H1 (cell line): ENCODE data around the gene CPLX1. TPM values are rescaled to one million over a fixed set of nuclear protein-coding genes. Genes with fewer than 3 reads are reported as not detected.

ENCODE experiments used
- CTCF ChIA-PET: fragments of 300-600 bp; sonication (Branson Sonifier 250); formaldehyde crosslinking; loops from one replicate; lab custom pipeline; 2021; ENCODE audit not compliant: partially characterized antibody; lab: Charles Lee
- POLR2A ChIA-PET: fragments of 300-600 bp; sonication (Branson Sonifier 250); formaldehyde crosslinking; loops from one replicate; lab custom pipeline; 2021; ENCODE audit warnings: inconsistent platforms; ENCODE audit not compliant: partially characterized antibody; lab: Charles Lee
- DNase-seq, 2 experiments: peaks; one replicate each; pipeline versions ENCODE4 v3.0.0 to v3.0.0-alpha.2; 2010 to 2022; ENCODE audit warnings: low spot score in 2 of 2, low read depth in 1 of 2, mixed read lengths in 1 of 2
- FAIRE-seq: peaks from 2 replicates; lab custom pipeline; 2011; peaks lifted over from hg19 to GRCh38; lab: Jason Lieb, UNC
- H2AFZ ChIP-seq: 2 replicates; pipeline ENCODE4 v1.8.1; 2012; ENCODE audit warnings: low read length, inconsistent platforms
- H2AK5ac ChIP-seq: 2 replicates; pipeline ENCODE4 v1.6.1; 2013; ENCODE audit warnings: low read depth, low read length
- H2BK120ac ChIP-seq: replicated peaks from 2 replicates; pipeline ENCODE3; 2013; ENCODE audit warnings: low read depth, low read length, inconsistent platforms
- H2BK12ac ChIP-seq: 2 replicates; pipeline ENCODE4 v1.6.1; 2013; ENCODE audit warnings: low read depth, low read length
- H2BK15ac ChIP-seq: 2 replicates; pipeline ENCODE4 v1.6.1; 2013; ENCODE audit warnings: low read length
- H2BK20ac ChIP-seq: 2 replicates; pipeline ENCODE4 v1.6.1; 2013; ENCODE audit warnings: low read length
- H2BK5ac ChIP-seq: 2 replicates; pipeline ENCODE4 v1.6.1; 2013; ENCODE audit warnings: low read depth, low read length
- H3K14ac ChIP-seq: 2 replicates; pipeline ENCODE4 v1.6.1; 2013; ENCODE audit warnings: inconsistent platforms; ENCODE audit not compliant: insufficient read length
- H3K18ac ChIP-seq: 2 replicates; pipeline ENCODE4 v1.6.1; 2013; ENCODE audit warnings: low read length; ENCODE audit errors: extremely low read depth
- H3K23ac ChIP-seq: 2 replicates; pipeline ENCODE4 v1.6.1; 2013; ENCODE audit warnings: inconsistent platforms; ENCODE audit not compliant: insufficient read length
- H3K23me2 ChIP-seq: 2 replicates; pipeline ENCODE4 v1.6.1; 2013; ENCODE audit warnings: low read depth, low read length
- H3K27ac ChIP-seq: 2 replicates; pipeline ENCODE4 v1.6.1; 2011; ENCODE audit warnings: low read depth, low read length, inconsistent platforms
- H3K27me3 ChIP-seq, 4 experiments: replicated peaks in 1 of 4; 1 replicate in 1 of 4; 2 replicates in 3 of 4; pipeline versions ENCODE4 v1.6.1 to v1.8.1; 2011 to 2013; ENCODE audit warnings: low read length in 3 of 4, mild to moderate bottlenecking in 3 of 4, inconsistent platforms in 2 of 4, mixed read lengths in 2 of 4, moderate library complexity in 1 of 4; ENCODE audit not compliant: control insufficient read depth in 3 of 4, insufficient read depth in 3 of 4; ENCODE audit errors: extremely low read depth in 1 of 4
- H3K36me3 ChIP-seq, 4 experiments: 2 replicates each; pipeline versions ENCODE4 v1.6.1 to v1.8.1; 2011 to 2013; ENCODE audit warnings: mild to moderate bottlenecking in 4 of 4, low read length in 3 of 4, moderate library complexity in 2 of 4, control low read depth in 1 of 4, inconsistent platforms in 1 of 4; ENCODE audit not compliant: insufficient read depth in 4 of 4, control insufficient read depth in 2 of 4
- H3K4ac ChIP-seq: replicated peaks from 2 replicates; pipeline ENCODE3; 2013; ENCODE audit warnings: low read length, low read depth, mixed read lengths, inconsistent platforms; ENCODE audit not compliant: insufficient read length
- H3K4me1 ChIP-seq, 4 experiments: replicated peaks in 1 of 4; 1 replicate in 1 of 4; 2 replicates in 3 of 4; pipeline versions ENCODE4 v1.6.1 to v1.8.1; 2011 to 2013; ENCODE audit warnings: low read length in 3 of 4, inconsistent platforms in 2 of 4, mixed read lengths in 1 of 4; ENCODE audit not compliant: insufficient read depth in 4 of 4, control insufficient read depth in 3 of 4
- H3K4me2 ChIP-seq, 2 experiments: 2 replicates each; pipeline versions ENCODE4 v1.6.1 to v1.8.1; 2011 to 2013; ENCODE audit warnings: low read depth in 2 of 2, low read length in 2 of 2, control low read depth in 1 of 2, inconsistent platforms in 1 of 2, mild to moderate bottlenecking in 1 of 2; ENCODE audit not compliant: insufficient read depth in 1 of 2
- H3K4me3 ChIP-seq, 4 experiments: fragments of 200-600, 300-600 bp in 1 of 4; sonication (generic), shearing (Covaris generic), sonication (Bioruptor Twin) in 1 of 4; 2 replicates each; pipeline versions ENCODE4 v1.5.1 to v1.8.1; 2011 to 2016; ENCODE audit warnings: low read length in 4 of 4, low read depth in 3 of 4, control low read depth in 2 of 4, inconsistent platforms in 2 of 4, mild to moderate bottlenecking in 2 of 4, mixed read lengths in 1 of 4, moderate library complexity in 1 of 4; ENCODE audit not compliant: insufficient read depth in 2 of 4; ENCODE audit errors: extremely low read depth in 1 of 4
- H3K56ac ChIP-seq: replicated peaks from 2 replicates; pipeline ENCODE3; 2013; ENCODE audit warnings: low read depth, mild to moderate bottlenecking, mixed read lengths, low read length, inconsistent platforms; ENCODE audit not compliant: insufficient read length
- H3K79me1 ChIP-seq: 2 replicates; pipeline ENCODE4 v1.6.1; 2013; ENCODE audit warnings: low read depth, low read length, control low read depth
- H3K79me2 ChIP-seq, 2 experiments: 2 replicates each; pipeline versions ENCODE4 v1.6.1 to v1.8.1; 2012 to 2013; ENCODE audit warnings: low read length in 2 of 2, mild to moderate bottlenecking in 2 of 2, inconsistent platforms in 1 of 2; ENCODE audit not compliant: insufficient read depth in 2 of 2, control insufficient read depth in 1 of 2
- H3K9ac ChIP-seq, 4 experiments: replicated peaks in 1 of 4; 1 replicate in 1 of 4; 2 replicates in 3 of 4; pipeline versions ENCODE4 v1.6.1 to v1.8.1; 2011 to 2013; ENCODE audit warnings: low read depth in 3 of 4, low read length in 3 of 4, control low read depth in 2 of 4, mild to moderate bottlenecking in 2 of 4, moderate library complexity in 2 of 4, inconsistent platforms in 1 of 4; ENCODE audit errors: extremely low read depth in 1 of 4
- H3K9me3 ChIP-seq, 2 experiments: 2 replicates each; pipeline versions ENCODE4 v1.6.1 to v1.8.1; 2012 to 2013; ENCODE audit warnings: mild to moderate bottlenecking in 2 of 2, moderate library complexity in 2 of 2, control low read depth in 1 of 2, inconsistent platforms in 1 of 2, low read depth in 1 of 2, low read length in 1 of 2, mixed read lengths in 1 of 2; ENCODE audit not compliant: insufficient read depth in 2 of 2
- H4K20me1 ChIP-seq, 2 experiments: replicated peaks in 1 of 2; 2 replicates each; pipeline versions ENCODE3 to v1.8.1; 2011 to 2013; ENCODE audit warnings: inconsistent platforms in 2 of 2, low read length in 2 of 2, mild to moderate bottlenecking in 1 of 2; ENCODE audit not compliant: insufficient read depth in 2 of 2, control insufficient read depth in 1 of 2
- H4K5ac ChIP-seq: 2 replicates; pipeline ENCODE4 v1.6.1; 2013; ENCODE audit warnings: low read length, low read depth, mixed read lengths, inconsistent platforms; ENCODE audit not compliant: insufficient read length
- H4K8ac ChIP-seq: 2 replicates; pipeline ENCODE4 v1.8.0; 2013; ENCODE audit warnings: mild to moderate bottlenecking, moderate library complexity, low read length, inconsistent platforms; ENCODE audit not compliant: insufficient read depth; ENCODE audit errors: extremely low read depth
- H4K91ac ChIP-seq: replicated peaks from 2 replicates; pipeline ENCODE3; 2013; ENCODE audit warnings: low read length, mixed read lengths, inconsistent platforms; ENCODE audit not compliant: insufficient read length
- CHD2 ChIP-seq: IDR thresholded peaks from 2 replicates; pipeline ENCODE4 v1.6.1; 2012; ENCODE audit warnings: low read length, improper control_type of control experiment
- CTBP2 ChIP-seq: IDR thresholded peaks from 2 replicates; pipeline ENCODE4 v1.7.0; 2011; ENCODE audit warnings: borderline replicate concordance, mild to moderate bottlenecking, moderate library complexity, mixed read lengths, low read length; ENCODE audit not compliant: insufficient read depth, insufficient read length
- FOSL1 ChIP-seq: IDR thresholded peaks from 2 replicates; pipeline ENCODE4 v1.6.1; 2011; ENCODE audit warnings: mild to moderate bottlenecking, low read depth, low read length, moderate library complexity; ENCODE audit not compliant: insufficient read depth
- GTF2F1 ChIP-seq: IDR thresholded peaks from 2 replicates; pipeline ENCODE4 v1.6.1; 2012; ENCODE audit warnings: low read depth, low read length, improper control_type of control experiment, borderline replicate concordance
- JUN ChIP-seq: IDR thresholded peaks from 2 replicates; pipeline ENCODE4 v1.6.1; 2011; ENCODE audit warnings: low read depth, mild to moderate bottlenecking, improper control_type of control experiment, low read length
- KDM4A ChIP-seq: IDR thresholded peaks from one replicate; pipeline ENCODE4 v1.7.1; 2012; ENCODE audit warnings: low read depth, mild to moderate bottlenecking, moderate library complexity, low read length, inconsistent platforms; ENCODE audit not compliant: severe bottlenecking
- RNF2 ChIP-seq: fragments of 200-900, 300-1000 bp; sonication (generic); IDR thresholded peaks from 2 replicates; pipeline ENCODE4 v1.7.1; 2016; ENCODE audit warnings: borderline replicate concordance, low read depth, mild to moderate bottlenecking, antibody characterized with exemption, low read length; ENCODE audit not compliant: poor library complexity, severe bottlenecking; ENCODE audit errors: missing control alignments
- SP1 ChIP-seq: IDR thresholded peaks from 2 replicates; pipeline ENCODE4 v1.6.1; 2011; ENCODE audit warnings: low read depth, low read length
- SP2 ChIP-seq: IDR thresholded peaks from 2 replicates; pipeline ENCODE4 v1.6.1; 2012; ENCODE audit warnings: mild to moderate bottlenecking, low read length, inconsistent platforms
- TAF7 ChIP-seq: optimal IDR thresholded peaks from 2 replicates; pipeline ENCODE3; 2011; ENCODE audit warnings: low read depth, mild to moderate bottlenecking, inconsistent platforms, low read length, moderate library complexity, borderline replicate concordance
- ZNF274 ChIP-seq: IDR thresholded peaks from 2 replicates; pipeline ENCODE4 v1.7.0; 2012; ENCODE audit warnings: low read length, borderline replicate concordance; ENCODE audit errors: extremely low read depth
- WGBS, 2 experiments: shearing (Covaris generic) in 1 of 2; methylation state at CpG; one replicate each; pipeline versions ENCODE4 v1.1.6 to v1.1.7; 2013 to 2015; ENCODE audit warnings: low lambda C conversion rate in 2 of 2, mixed read lengths in 2 of 2, inconsistent platforms in 1 of 2, low coverage in 1 of 2, missing lambda C conversion rate in 1 of 2; ENCODE audit not compliant: insufficient replicate concordance in 2 of 2, insufficient coverage in 1 of 2, insufficient read length in 1 of 2; ENCODE audit errors: extremely low coverage in 1 of 2, missing lambda C conversion rate in 1 of 2; 5-methylcytosine and 5-hydroxymethylcytosine counted together
- polyA plus RNA-seq, 7 experiments: library from polyadenylated mRNA; depleted of rRNA in 3 of 7; stranded (reverse) in 5 of 7; unstranded in 2 of 7; fragments of >200 nt in 5 of 7; fragments of 200-250 nt in 2 of 7; gene quantifications; 1 replicate in 5 of 7; 2 replicates in 1 of 7; 4 replicates in 1 of 7; pipeline versions ENCODE4 v1.2.1 to v1.2.3, GENCODE V29; 2011 to 2013; ENCODE audit warnings: missing spikeins in 2 of 7, mixed read lengths in 2 of 7
- total RNA-seq: library from RNA; stranded (reverse); fragmentation: NEBNext Ultra II Directional; extraction: Animal tissue kit (Norgen Biotek cat#: 25700); gene quantifications from 2 replicates; pipeline ENCODE4 v1.2.1, GENCODE V29; 2021

The CPLX1 gene
- total and polyA plus RNA-seq, 2 of the 8 experiments (the other 6 are each of a cell fraction or from before 2014, with no cell fraction given), result 0.32 to 0.56 TPM

DNA sequence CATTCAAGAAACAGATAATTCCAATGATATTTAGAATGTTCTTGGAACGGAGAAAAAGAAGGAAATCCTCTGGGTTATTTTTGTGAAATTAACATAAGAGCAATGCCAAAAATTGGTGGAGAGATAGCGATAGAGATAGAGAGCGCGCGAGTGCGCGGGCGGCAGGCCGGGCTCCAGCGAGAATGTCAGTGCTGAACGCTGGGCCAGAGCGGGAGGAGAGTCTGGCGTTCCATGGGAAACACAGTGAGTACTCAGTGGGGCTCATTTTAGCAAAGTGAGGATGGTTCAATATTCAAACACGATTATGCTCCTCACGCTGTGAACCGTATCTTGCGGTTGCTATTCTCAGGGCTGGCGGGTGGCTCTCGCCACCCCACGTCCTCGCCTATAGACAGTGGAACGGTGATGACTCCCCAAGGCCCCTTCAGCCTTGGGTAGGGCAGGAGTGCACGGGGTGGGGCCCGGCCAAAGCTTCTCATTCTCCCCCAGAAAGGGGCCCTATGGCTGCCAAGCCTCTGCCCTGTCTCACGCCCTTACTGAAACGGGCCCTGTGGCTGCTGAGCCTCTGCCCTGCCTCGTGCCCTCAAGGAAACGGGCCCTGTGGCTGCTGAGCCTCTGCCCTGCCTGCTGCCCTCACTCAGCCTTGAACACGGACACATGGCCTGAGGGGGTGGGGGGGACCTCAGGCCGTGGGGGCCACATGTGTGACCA lies 16.9 kb downstream of the CPLX1 start:
- no peaks in the 10 kb centered on the region for H3K23me2 ChIP-seq
- no peaks in the 10 kb centered on the region for H3K4me1 ChIP-seq
- H4K91ac ChIP-seq, result no peak overlapping the region
- CTCF ChIA-PET, result no interaction called here
- FAIRE-seq (no peak), DNase-seq (no peak)
- H2BK5ac ChIP-seq, result no peak overlapping the region
- no peak overlapping the region for H2AK5ac ChIP-seq
- peaks cover 7 to 53% (median 37%) of the 10 kb centered on the region in 4 experiments for H3K27me3 ChIP-seq
- no peak overlapping the region for H2BK120ac ChIP-seq
- no peaks in the 10 kb centered on the region; the same call in 1 of the 2 replicates for H3K79me1 ChIP-seq
- H4K20me1 ChIP-seq, result no peaks in the 10 kb centered on the region
- H3K79me2 ChIP-seq, result no peaks in the 10 kb centered on the region
- H3K27ac ChIP-seq, result no peak overlapping the region
- no peak overlapping the region for H2BK12ac ChIP-seq
- no peak overlapping the region for H3K9ac ChIP-seq
- H4K8ac ChIP-seq, result no peak overlapping the region
- no peak overlapping the region for H3K4ac ChIP-seq
- no peak overlapping the region for H3K4me2 ChIP-seq
- no peak overlapping the region for H2AFZ ChIP-seq
- H3K18ac ChIP-seq, result no peak overlapping the region
- H3K23ac ChIP-seq, result no peak overlapping the region
- H3K14ac ChIP-seq, result no peak overlapping the region
- no peak overlapping the region for H3K4me3 ChIP-seq
- H2BK20ac ChIP-seq, result no peak overlapping the region
- H3K36me3 ChIP-seq, result no peaks in the 10 kb centered on the region
- 89 to 100% methylated on average over 5 to 28 of the region's 30 CpGs for WGBS, 2 experiments
- H3K56ac ChIP-seq, result no peak overlapping the region
- H4K5ac ChIP-seq, result no peak overlapping the region
- POLR2A ChIA-PET, result interaction anchor here (1.0 kb wide), 1 partner anchor 14 kb away, joined by 3 read pairs; no protein-coding TSS in a partner anchor
- H2BK15ac ChIP-seq, result no peak overlapping the region
- peaks cover 0 to 5% of the 10 kb centered on the region in 2 experiments; a peak in 1 of 4 replicates for H3K9me3 ChIP-seq
- no peak for TF ChIP-seq TAF7
- TF ChIP-seq SP2, result no peak
- TF ChIP-seq KDM4A, result no peak
- no peak for TF ChIP-seq CHD2
- no peak for TF ChIP-seq RNF2
- no peak for TF ChIP-seq FOSL1
- TF ChIP-seq GTF2F1, result no peak
- TF ChIP-seq SP1, result no peak
- no peak for TF ChIP-seq JUN
- TF ChIP-seq ZNF274, result no peak
- no peak for TF ChIP-seq CTBP2
